Esophagus squamous epithelium (tissue), 5 donors: ENCODE data around the gene FBXL19. TPM values are rescaled to one million over a fixed set of nuclear protein-coding genes. Genes with fewer than 3 reads are reported as not detected.

ENCODE experiments used
- DNase-seq: peaks from one replicate; lab custom pipeline; 2025; lab: John Stamatoyannopoulos, UW
- H3K27ac ChIP-seq, 4 donors: fragments of 200-600 bp; sonication (generic); one replicate each; pipeline ENCODE4 v1.5.1; 2016 to 2019; ENCODE audit warnings: mild to moderate bottlenecking in 1 of 4
- H3K27me3 ChIP-seq, 4 donors: fragments of 200-600 bp; sonication (generic); 1 replicate in 3 of 4; 2 replicates in 1 of 4; pipeline versions ENCODE4 v1.5.1 to v1.6.0; 2017 to 2021; ENCODE audit warnings: antibody characterized with exemption in 1 of 4
- H3K36me3 ChIP-seq, 3 donors: fragments of 200-600 bp; sonication (generic); one replicate each; pipeline ENCODE4 v1.5.1; 2016 to 2019
- H3K4me1 ChIP-seq, 3 donors: fragments of 200-600 bp; sonication (generic); one replicate each; pipeline ENCODE4 v1.5.1; 2017 to 2019
- H3K4me3 ChIP-seq, 4 donors: fragments of 200-600 bp; sonication (generic); 1 replicate in 3 of 4; 2 replicates in 1 of 4; pipeline ENCODE4 v1.5.1; 2016 to 2019; ENCODE audit warnings: mild to moderate bottlenecking in 2 of 4, moderate library complexity in 1 of 4
- H3K9me3 ChIP-seq, 3 donors: fragments of 200-600 bp; sonication (generic); one replicate each; pipeline ENCODE4 v1.5.1; 2016 to 2019
- CTCF ChIP-seq, 6 experiments: fragments of 450-650 bp in 4 of 6; fragments of 200-600 bp in 2 of 6; sonication (generic) in 2 of 6; IDR thresholded peaks; one replicate each; pipeline ENCODE4 v1.5.1; 2016 to 2019; ENCODE audit warnings: antibody characterized with exemption in 6 of 6, mild to moderate bottlenecking in 4 of 6, moderate library complexity in 4 of 6
- POLR2A ChIP-seq, 4 donors: fragments of 450-650 bp; IDR thresholded peaks; one replicate each; pipeline ENCODE4 v1.6.1; 2017; ENCODE audit warnings: antibody characterized with exemption in 4 of 4, mild to moderate bottlenecking in 4 of 4, moderate library complexity in 3 of 4
- whole genome bisulfite sequencing, 2 donors: methylation state at CpG; one replicate each; pipeline ENCODE4 v1.1.5; 2018; 5-methylcytosine and 5-hydroxymethylcytosine counted together
- intact Hi-C: fragments of 100-400 bp; cut with DNase I; formaldehyde crosslinking; loops from one replicate; pipeline ENCODE4 v1.15.0; 2022
- small RNA-seq, 4 donors: library from RNA; depleted of rRNA; stranded (forward); fragments of <200 nt; gene quantifications; one replicate each; pipeline ENCODE3, GENCODE V24; 2016
- total RNA-seq, 4 donors: library from RNA; depleted of rRNA; stranded (reverse); fragments of >200 nt; gene quantifications; one replicate each; pipeline ENCODE4 v1.1.0, GENCODE V29; 2016
- donor health status: DM: yes; HTN: yes; CAD: no.

The FBXL19 gene
- total RNA-seq, 4 donors from 2014 or later: 17.0 to 28.7 (median 25.1) TPM

DNA sequence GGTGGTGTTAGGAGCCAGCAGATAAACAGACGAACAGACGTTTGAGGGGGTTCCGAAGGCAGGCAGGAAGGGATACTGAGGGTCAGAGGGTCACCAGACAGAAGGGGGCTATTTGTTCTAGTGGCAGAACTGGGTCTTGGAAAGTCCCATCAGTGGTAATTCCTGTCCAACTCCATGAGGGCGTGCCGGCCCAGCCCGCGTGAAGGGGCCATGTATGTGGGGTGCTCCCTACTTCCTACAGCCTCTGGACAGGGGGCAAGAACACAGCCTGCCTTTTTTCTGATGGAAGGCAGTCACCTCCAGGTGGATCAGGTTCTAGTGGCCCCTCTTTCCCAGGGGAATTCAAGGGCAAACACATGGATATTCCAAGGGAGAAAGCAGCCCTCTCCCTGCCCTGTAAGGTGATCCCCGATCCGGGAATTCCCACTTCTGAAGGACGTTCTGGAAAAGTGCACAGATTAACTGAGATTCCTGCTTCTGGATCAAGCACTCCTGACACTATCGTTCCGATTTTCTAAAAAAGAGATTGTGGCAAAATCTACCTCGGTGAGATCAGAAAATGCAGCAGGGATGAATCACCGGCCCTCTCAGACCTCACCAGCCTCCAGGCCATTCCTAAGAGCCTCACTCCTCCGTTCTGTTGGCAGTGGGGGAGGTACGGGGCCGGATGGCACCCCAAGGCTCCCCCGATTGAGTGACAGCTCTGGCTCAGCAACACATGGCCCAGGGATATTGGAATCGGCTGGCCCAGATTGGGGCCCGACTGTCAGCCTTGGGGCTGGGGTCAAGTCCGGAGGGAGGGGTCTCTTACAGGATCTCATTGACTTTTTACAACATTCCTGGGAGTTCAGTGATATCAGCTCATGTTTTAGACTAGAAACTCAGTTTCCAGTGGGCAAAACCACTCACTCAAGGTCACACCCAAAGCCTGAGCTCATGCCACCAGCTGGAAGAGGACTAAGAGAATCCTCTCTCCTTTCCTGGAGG is 74.6 kb downstream of the FBXL19 start:
- H3K4me3 ChIP-seq: peak overlapping the region; percentile 38 to 83 (median 58)
- H3K4me1 ChIP-seq: peaks cover 30 to 68% (median 38%) of the 10 kb centered on the region in 3 donors
- DNase-seq: no peak
- no peak for TF ChIP-seq POLR2A (IDR thresholded peaks at IDR 0.05)
- TF ChIP-seq CTCF (IDR thresholded peaks at IDR 0.05): no peak
- H3K27me3 ChIP-seq: no peaks in the 10 kb centered on the region
- no peaks in the 10 kb centered on the region for H3K36me3 ChIP-seq
- intact Hi-C loops: loop anchor here (5.0 kb wide), 1 partner anchor 39 kb away; no protein-coding TSS in a partner anchor
- 36 to 37% methylated on average over 3 to 12 of the region's 21 CpGs for WGBS, 2 donors
- H3K9me3 ChIP-seq: no peaks in the 10 kb centered on the region
- peak overlapping the region; percentile 76 to 94 (median 84) for H3K27ac ChIP-seq

Small RNAs within 50 kb of the gene (small RNA-seq; reads per million reads assigned to genes)
- 0 reads per million in 4 donors for gene AC135048.1
- gene MIR4519: 0 reads per million in 4 donors
- 0 reads per million in 4 donors for gene MIR762

Other genes starting within 250 kb of the FBXL19 start
- gene SRCAP, start 224.4 kb upstream of the FBXL19 start, total RNA-seq: 10 to 100 TPM; 10.7 to 39.6 (median 26.1) TPM
- 10 to 100 TPM; 18.6 to 27.8 (median 21.7) TPM for gene PHKG2, start 175.1 kb upstream of the FBXL19 start, total RNA-seq
- gene CFAP119, start 161.5 kb upstream of the FBXL19 start, total RNA-seq: 1 to 10 TPM in 3 of 4 donors, not detected in 1; 1.3 to 5.0 (median 3.4) TPM
- gene RNF40, start 161.2 kb upstream of the FBXL19 start, total RNA-seq: 10 to 100 TPM; 53.8 to 81.1 (median 73.4) TPM
- 10 to 100 TPM in 1 of 4 donors, 1 to 10 TPM in 3; 5.0 to 11.4 (median 6.2) TPM for gene ZNF629, start 136.4 kb upstream of the FBXL19 start, total RNA-seq
- 10 to 100 TPM; 16.2 to 41.4 (median 25.8) TPM for gene BCL7C, start 29.5 kb upstream of the FBXL19 start, total RNA-seq
- 1 to 10 TPM in 3 of 4 donors, under 1 TPM in 1; 0.53 to 3.6 (median 1.8) TPM for gene CTF1, start 27.0 kb upstream of the FBXL19 start, total RNA-seq
- 10 to 100 TPM in 3 of 4 donors, 1 to 10 TPM in 1; 4.0 to 28.6 (median 18.0) TPM for gene ORAI3, start 25.5 kb downstream of the FBXL19 start, total RNA-seq
- 1 to 10 TPM; 3.5 to 8.0 (median 5.4) TPM for gene SETD1A, start 34.2 kb downstream of the FBXL19 start, total RNA-seq
- 10 to 100 TPM in 1 of 4 donors, 1 to 10 TPM in 3; 6.9 to 17.0 (median 8.8) TPM for gene HSD3B7, start 61.6 kb downstream of the FBXL19 start, total RNA-seq
- gene STX1B, start 87.1 kb downstream of the FBXL19 start, total RNA-seq: 1 to 10 TPM in 1 of 4 donors, under 1 TPM in 3; 0.06 to 1.5 (median 0.20) TPM
- gene STX4, start 110.0 kb downstream of the FBXL19 start, total RNA-seq: 10 to 100 TPM; 19.0 to 35.9 (median 25.1) TPM
- 10 to 100 TPM in 2 of 4 donors, 1 to 10 TPM in 2; 8.6 to 14.9 (median 10.7) TPM for gene ZNF668, start 150.7 kb downstream of the FBXL19 start, total RNA-seq
- gene ZNF646, start 150.8 kb downstream of the FBXL19 start, total RNA-seq: 10 to 100 TPM in 2 of 4 donors, 1 to 10 TPM in 2; 6.5 to 13.4 (median 10.0) TPM
- gene PRSS53, start 165.4 kb downstream of the FBXL19 start, total RNA-seq: 1 to 10 TPM in 3 of 4 donors, under 1 TPM in 1; 0.41 to 1.3 (median 1.1) TPM
- gene VKORC1, start 171.2 kb downstream of the FBXL19 start, total RNA-seq: 10 to 100 TPM; 27.6 to 56.6 (median 44.0) TPM
- 10 to 100 TPM; 26.6 to 39.8 (median 33.5) TPM for gene BCKDK, start 184.8 kb downstream of the FBXL19 start, total RNA-seq
- gene KAT8, start 194.1 kb downstream of the FBXL19 start, total RNA-seq: 10 to 100 TPM; 25.7 to 57.2 (median 30.4) TPM
- gene PRSS8, start 212.2 kb downstream of the FBXL19 start, total RNA-seq: 100 to 1,000 TPM in 1 of 4 donors, 10 to 100 TPM in 3; 39.2 to 121 (median 49.2) TPM
- gene PRSS36, start 226.5 kb downstream of the FBXL19 start, total RNA-seq: 1 to 10 TPM in 2 of 4 donors, under 1 TPM in 2; 0.38 to 4.2 (median 1.9) TPM